ENCODE data around the gene PIP5KL1.
A peak's percentile ranks its signal among the peaks of the same experiment; 100 is the strongest.

Gene PIP5KL1

DNA sequence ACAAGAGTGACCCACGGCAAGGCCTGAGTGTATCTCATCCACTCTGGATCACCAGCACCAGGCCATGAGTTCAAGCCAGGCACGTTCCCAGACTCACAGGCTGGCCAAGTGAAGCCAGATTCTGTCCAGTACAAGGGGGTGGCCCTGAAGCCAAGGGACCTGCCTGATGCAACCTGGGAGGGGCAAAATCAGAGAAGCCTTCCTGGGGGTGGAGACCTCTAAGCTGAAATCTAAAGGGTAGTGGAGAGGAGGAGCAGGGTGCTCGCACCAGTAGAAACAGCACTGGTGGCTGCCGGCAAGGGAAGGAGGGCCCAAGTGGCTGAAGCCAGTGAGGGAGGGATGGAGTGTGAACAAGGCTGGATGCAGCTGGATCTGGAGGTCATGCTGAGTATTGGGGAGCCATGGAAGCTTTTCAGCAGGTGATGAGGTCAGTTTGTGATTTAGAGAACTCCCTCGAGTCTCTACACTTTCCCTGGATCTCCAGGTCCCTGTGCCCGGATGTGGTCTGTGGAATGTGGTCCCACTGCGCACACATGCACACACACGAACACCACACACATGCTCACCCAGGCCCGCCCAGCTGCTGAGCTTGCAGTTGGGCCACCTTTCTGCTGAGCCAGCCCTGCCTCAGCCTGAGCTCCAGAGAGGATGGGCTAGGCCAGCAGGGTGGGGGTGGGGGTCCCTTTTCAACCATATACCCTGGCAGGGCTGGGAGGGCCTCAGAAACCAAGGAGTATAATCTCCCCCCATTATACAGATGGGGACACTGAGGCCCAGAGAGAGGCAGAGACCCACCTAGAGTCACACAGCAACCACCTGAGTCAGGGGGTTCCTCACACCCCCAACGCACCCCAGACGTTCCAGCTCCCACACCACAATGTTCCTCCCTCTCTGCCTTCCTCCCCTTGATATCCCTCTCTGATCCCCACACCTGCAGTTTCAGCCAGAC is 1.6 kb downstream of the PIP5KL1 start:
- DNase-seq, result no peak

DNA sequence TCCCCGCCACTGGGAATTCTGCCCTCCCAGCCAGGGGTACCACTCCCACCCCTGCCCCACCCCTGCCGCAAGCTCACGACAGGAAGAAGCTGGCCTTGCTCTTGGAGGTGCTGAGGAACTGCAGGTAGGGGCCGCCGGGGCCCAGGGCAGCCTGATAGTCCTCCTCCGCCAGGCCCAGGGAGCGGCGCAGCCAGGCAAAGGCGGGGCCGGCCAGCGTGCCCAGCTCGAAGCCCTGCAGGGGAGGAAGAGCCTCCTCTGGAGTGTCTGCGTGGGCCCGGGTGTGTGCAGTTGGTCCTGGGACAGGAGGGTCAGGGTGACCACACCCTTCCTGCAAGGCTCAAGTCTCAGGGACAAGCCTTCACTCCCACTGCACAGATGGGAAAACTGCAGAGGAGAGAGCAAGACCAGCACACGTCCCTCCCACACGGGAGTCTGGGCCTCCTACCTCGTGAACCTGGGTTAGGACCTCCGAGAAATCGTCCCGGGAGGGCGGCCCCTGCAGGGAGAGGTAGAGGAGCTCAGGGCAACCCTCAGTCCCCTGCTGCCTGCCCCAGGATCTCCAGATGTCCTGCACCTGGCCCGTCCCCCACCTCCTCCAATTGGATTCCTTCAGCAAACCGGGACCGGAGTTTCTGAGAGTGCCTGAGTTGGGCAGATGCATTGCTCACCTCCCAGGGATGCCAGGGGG is 2.4 kb downstream of the PIP5KL1 start:
- DNase-seq, result no peak

DNA sequence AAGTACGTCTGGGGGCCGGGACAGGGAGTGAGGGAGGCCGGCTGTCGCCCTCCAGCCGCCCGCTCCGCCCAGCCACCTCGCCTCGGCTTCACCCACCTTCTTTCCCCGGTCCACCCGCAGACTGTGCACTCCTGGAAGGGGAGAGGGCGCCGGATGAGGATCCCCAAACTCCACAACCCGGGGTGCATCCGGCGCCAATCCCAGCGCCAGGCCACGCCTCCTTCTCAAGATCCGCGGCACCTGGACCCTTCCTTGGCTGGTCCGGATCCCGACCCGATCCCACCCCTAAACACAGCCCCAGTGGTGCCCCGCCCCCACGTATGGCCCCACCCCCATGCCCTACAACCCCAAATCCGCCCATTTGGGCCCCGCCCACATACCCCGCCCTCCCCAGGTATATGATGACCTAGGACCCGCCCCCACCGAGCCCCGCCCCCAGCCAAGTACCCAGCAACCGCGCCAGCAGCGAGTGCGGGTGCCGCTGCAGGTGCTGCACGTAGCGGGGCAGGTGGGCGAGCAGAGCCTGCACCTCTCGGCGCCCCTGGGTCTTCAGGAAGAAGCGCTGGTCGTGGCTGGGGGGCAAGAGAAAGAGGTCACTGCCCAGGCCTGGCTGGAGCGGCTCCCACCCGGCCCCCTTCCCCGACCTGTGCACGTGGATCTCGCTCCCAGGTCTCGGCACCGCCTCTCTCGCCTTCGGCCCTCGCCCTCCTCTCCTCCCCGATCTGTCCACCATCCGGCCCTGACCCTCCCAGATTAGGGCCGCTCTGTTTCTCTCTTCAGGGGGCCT is 3.2 kb downstream of the PIP5KL1 start:
- peak; percentile 68 for DNase-seq

DNA sequence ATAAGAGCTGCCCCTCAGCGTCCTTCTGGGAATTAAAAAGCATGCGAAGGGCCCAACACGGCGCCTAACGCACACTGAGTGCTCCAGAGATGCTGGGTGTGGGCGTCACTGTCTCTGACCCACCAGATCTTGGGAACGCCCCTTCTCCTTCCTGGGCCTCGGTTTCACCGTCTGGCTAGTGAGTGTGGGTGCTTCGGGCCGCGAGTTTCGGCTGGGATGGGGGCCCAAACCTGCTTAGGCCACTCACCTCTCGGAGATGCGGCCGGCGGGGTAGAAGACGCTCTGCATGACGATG is 3.7 kb downstream of the PIP5KL1 start:
- DNase-seq, result no peak

DNA sequence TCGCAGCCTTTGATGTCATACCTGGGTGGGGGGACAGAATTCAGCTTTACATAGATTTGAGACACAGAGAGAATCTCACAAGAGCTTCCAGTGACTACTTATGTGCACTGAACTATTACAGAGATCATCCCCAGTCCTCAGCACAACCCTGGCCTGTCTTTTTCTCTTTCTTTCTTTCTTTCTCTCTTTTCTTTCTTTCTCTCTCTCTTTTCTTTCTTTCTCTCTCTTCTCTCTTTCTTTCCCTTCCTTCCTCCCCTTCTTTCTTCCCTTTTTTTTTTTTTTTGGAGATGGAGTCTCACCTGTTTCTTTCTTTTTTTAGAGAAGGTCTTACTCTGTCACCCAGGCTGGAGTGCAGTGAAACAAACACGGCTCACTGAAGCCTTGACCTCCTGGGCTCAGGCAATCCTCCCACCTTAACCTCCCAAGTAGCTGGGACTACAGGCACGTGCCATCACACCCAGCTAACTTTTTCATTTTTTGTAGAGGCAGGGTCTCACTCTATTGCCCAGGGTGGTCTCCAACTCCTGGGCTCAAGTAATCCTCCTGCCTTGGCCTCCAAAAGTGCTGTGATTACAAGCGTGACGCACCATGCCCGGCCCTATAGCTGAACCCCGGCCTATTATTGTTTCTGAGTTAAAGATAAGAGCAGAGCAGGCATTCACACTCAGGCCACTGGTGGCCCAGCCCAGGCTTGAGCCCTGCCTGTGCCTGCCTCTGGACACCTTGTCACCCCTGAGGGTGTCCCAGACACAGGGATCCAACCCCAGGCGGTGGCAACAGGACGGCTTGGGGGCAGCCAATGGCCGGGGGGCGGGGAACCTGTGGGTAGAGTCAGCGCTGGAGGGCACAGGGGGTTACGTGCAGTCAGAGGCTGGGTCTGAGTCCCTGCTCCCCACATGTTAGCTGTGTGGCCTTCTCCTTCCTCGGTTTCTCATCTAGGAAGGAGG is 4.3 kb downstream of the PIP5KL1 start:
- no peak for DNase-seq

DNA sequence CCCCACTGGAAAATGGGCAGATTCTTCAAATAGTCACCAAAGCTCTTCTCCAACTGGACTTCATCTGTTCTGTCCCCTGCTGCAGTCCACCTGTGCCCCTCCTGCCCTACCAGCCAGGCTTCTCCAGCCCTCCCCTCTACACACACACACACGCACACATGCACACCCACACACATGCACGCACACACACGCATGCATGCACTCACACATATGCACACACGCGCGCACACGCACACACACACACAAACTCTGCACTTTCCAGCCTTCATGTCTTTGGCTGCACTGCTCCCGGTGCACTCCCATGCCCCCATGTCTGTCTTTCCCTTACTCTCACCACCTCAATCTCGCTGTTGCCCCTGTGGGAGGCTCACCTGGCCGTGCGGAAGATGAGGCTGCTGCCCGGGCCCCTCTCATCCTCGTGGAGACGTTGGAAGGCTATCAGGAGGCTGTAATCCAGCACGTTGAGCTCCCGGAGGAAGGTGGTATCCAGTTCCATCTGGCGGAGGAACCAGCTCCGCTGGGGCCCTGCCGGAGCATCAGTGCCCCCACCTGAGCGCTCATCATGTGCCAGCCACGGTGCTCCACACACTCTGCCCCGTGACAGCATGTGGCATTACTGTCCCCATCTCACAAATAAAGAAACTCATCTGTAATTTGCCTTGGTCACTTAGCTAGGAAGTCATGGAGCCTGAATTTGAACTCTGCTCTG is 5.7 kb downstream of the PIP5KL1 start:
- no peak for DNase-seq

DNA sequence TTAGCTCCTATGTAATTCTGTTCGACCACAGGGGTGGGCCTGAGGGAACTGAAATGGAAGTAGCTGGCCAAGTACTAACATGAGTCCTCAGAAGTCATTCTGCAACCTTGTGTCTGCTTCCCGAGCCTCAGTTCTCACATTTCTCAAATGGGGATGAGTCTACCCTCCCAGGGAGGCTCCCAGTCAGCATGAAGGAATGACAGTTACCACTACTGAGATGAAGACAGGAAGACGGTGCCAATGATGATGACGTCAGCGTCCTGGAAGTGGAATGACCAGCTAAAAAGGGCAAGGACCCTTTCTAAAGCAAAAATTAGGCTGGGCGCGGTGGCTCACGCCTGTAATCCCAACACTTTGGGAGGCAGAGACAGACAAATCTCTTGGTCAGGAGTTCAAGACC is 6.8 kb downstream of the PIP5KL1 start:
- DNase-seq, result no peak

DNA sequence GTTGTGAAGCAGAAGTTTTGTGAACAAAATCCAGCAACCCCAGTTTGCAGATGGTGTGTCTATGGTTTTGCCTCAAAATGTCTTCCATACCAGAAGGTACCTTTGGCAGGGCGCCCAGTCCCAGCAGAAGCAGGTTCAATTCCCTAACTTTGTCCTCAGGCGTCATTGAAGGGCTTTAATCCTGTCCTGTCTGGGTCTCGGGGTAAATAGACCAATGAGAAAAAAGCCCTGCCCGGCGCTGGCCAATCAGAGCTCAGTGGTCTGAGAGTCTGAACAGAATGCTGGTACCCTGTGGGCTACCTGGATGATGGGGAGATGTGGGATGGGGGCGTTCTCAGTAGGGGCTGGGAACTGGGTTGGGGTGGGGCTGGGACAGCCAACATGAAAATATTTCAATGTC is 7.5 kb downstream of the PIP5KL1 start:
- DNase-seq, result no peak

DNA sequence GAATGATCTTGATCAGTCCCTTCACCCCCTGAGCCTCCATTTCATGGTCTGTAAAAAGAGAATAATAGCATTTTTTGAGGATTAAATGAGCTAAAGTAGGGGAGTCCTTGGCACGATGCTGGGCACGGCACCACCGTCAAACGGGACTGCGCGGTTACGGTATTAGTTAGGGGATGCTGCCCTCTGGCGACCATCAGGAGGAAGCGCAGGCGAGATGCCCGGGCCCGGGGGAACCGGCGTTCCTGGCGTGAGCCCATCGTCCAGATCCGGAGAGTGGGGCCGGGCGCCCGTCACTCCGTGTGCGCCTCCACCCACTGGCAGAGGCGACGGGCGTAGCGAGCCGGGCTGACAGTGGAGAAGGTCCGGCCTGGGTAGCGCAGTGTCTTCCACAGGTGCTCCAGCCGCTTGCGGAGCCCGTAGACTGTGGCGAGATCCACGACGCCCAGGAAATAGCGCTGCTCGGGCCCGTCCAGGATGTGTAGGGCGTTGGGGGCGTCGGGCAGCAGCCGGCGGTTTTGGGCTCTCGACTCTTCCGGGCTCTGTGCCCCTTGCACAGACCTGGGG is 8.9 kb downstream of the PIP5KL1 start:
- peak; percentile 79 for DNase-seq

DNA sequence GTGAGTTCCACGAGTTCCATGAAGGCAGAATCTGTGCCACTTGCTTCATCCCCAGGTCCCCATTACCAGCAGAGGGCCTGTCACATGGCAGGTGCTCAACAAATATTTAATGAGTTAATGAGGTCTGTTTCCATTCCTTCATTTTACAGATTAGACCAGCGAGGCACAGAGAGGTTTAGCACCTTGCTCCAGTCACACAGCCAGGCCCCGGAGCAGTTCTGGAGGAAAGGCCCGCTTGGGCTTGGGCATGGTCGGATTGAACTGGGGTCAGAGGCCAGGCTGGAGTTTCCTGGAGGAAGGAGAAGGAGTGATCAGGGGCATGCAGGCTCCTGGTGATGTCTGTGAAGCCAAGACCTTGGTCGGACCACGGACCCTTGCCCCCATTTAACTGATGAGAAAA is 9.8 kb downstream of the PIP5KL1 start:
- no peak for DNase-seq

DNA sequence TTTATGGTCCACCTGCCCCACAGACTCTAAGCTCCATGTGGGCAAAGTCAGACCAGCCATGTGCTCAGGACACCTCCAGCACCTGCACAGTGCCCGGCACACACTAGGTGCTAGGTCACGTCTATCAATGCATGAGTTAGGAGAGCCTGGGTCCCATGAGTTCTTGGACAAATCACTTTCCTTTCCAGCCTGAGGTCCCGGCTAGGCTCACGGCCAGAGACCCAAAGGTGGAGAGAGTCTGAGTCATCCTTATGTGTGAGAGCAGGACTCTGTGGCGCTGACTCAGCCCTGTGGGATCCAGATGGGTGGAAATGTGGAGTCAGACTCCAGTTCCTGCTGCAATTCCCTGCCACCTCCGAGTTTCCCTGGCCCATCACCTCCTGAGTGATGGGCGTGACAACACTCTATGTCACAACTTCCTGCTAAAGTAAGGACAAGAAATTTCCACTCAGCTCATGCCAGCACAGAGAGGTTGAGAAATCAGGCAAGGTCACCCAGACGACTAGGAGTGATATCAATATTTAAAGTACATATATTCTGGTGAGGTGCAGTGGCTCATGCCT is 11.2 kb downstream of the PIP5KL1 start:
- DNase-seq, result no peak

DNA sequence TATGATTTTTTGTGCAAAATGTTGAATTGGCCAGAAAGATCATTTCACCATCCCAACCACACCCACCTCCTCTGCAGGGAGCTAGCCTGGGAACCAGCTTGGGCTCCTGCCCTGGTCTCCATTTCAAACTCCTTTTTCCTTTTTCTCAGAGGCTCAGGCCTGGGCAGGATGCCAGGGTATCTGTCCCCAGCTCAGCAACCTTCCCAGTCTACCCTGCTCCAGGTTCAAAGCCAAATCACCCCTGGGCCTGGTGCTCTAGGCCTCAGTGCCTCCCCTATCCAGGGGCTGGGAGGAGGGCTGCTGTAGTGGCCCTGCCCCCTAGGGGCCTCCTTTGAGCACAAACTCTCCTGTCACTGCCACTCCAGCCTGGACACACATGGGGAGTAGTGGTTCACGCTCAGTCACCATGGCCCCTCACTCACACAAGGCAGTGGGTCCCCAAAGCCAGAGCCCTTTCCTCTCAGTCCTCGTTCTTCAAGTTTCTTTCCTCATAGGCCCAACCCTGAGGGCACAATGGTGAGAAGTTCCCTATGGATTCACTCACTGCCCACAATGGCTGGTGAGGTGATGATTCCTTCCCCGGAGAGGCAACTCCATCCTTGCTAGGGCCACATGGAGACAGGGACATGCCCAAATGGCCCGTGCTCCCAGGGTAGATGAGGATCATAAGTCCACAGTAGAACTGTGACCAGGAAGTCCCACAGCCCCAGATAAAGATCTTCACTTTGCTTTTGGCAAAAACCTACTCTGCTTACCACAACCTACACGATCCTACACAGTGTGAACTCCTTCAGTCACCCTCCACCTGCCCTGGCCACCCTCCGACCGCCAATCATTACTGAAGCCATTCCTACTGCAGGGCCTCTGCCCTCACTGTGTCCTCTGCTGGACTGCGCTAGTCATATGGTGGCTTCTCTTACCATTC is 12.1 kb downstream of the PIP5KL1 start:
- no peak for DNase-seq

DNA sequence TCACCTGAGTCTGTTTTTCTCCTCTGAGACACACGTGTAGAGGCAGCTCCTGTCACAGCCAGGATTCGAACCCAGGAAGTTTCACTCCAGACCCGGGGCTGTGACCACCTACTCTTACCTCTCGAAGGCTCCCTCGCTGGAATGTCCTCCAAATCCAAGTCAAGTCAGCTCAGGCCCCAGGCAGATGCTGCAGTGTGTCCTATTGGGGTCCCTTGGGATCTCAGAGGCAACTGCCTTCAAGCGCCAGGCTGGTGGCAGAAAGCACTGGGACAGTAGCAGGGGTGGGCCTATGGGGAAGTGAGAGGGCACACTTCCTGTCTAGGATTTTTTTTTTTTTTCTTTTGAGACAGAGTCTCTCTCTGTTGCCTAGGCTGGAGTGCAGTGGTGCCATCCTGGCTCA is 13.0 kb downstream of the PIP5KL1 start:
- no peak for DNase-seq

DNA sequence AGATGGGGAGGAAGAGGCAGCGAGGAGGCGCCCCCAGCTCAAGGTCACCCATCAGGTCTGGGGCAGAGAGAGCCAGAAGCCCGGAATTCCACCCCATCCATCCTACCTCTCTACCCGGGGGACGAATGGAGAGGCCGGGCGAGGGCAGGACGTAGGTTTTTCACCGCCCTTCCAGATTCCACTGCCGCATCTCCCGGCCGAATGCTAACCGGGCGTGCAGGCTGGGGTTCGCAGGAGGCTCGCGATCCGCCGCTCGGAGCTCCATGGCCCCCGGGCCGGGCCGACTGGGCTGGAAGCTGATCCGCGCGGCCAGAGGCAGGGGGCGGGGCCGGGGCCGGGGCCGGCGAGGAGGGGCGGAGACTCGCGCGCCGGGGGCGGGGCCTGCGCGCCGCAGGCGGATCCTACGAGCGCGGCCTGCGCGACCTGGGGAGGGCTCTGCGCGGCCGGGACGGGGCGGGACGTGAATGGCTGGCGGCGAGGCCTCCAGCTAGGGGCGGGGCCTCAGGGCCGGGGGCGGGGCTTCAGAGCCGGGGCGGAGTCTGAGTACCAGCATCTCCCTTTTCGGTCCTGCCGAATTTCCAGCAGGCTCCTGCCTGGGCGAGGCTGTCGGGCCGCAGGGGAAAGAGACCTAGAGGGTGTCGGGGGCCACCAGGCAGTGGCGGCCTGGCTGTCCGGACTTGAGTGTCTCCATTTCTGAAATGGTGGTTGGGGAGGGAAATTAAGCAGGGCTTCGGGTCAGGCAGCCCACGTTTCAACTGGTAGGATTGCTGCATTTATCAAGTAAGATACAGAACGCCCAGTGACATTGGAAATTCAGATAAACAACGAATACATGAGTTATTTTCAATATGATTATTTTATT is 13.6 kb downstream of the PIP5KL1 start, which contains the start of gene ST6GALNAC4:
ST6GALNAC4 (minus strand) TSS at position 322 of the 862 bp plus-strand sequence. CDS start 622 bp downstream, outside the sequence.
- DNase-seq, result peak; percentile 96

DNA sequence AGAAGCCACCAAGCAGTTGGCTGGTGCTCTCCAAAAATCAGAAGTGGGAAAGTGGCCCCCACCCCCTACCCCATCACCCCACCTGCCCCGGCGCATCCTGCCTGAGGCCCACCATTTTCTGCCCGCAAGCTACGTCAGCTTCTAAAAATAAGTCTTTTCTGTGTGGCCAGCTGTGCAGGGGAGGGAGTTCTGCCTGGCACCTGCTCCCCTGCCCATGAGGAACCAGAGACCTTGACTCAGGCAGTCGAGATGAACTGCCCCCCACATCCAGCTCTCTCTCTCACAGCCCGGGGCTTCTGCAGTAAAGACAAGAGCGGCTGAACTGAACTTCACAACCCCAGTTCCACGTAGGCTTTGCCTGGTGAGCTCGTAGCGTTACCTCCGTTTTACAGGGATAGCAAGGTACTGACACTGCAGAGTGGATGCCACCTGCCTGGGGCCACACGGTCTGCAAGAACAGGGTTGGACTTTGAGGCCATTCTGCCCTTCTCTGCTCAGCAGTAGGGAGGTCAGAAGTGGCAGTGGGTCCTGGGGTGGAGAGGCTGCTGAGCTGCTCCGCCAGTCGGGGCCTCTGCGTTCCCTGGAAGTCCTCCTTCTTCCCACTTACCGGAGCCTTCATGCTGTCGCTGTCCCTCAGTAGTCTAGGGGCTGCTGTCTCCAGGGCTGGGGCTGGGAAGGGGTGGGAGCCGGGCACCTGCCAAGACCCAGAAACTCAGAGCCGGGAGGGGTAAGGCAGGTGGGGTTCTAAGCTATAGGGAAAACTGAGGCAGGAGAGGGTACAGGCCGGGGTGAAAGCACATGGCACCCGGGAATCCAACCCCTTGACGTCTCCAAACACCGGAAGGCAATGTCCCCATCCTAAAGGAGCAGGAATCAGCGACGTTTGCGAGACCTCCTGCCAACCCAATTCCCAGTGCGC is 14.5 kb downstream of the PIP5KL1 start:
- DNase-seq, result no peak

DNA sequence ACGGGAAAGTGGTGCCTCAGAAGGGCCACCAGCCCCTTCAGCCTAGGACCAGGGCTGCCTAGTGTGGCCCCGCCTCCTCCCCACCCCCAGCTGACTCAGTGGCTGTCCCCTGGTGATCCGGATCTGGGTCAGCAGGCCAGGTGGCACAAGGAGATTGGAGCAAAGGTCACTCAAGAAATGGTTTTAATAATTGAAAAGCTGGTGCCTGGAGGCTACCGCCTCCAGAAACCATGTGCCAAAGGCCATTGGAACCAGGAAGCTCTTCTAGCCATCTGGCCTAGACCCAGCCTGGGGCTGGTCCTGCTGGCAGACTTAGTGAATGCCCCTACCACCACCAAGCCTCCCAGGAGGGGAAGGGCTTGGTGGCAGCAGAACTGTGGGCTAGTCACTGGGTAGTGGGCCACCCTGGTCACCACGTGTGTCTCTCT is 15.2 kb downstream of the PIP5KL1 start:
- no peak for DNase-seq

DNA sequence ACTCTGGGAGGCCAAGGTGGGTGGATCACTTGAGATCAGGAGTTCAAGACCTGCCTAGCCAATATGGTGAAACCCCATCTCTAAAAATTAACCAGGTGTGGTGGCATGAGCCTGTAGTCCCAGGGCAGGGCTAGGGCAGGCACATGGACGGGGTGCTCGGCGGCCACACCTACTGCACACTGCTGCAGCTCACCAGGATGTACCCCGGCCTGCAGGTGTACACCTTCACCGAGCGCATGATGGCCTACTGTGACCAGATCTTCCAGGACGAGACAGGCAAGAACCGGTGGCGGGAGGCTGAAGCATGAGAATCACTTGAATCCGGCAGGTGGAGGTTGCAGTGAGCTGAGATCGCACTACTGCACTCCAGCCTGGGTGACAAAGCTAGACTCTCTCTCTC is 16.9 kb downstream of the PIP5KL1 start:
- DNase-seq, result no peak

DNA sequence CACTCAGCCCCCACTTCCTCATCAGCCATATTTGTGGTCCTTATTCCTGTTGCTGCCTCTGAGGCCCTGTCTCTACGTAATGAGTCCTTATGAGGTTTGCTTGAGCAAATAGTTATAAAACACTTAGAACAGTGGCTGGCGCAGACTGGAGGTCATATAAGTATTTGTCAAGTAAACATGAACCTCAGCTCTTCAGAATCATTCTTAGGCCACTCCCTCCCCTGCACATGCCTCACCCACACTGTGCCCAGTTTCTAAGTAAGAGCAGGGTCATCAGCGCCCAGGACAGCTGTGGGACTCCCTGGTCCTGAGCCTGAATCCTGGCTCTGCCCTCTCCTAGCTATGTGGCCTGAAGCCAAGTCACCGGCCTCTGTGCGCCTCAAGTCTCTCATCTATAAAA is 17.7 kb downstream of the PIP5KL1 start:
- no peak for DNase-seq

Data from activated CD4-positive, alpha-beta T cell treated with anti-CD3 and anti-CD28 coated beads, Interleukin-10, Interleukin-2, amounts not matched to agents 100 ng/mL and 50 ng/mL, durations not matched to agents 16 hours and 8 hours (primary cell).